Suprapubic skin (tissue), 4 donors: ENCODE measurements around the gene CD68. TPM values are rescaled to one million over a fixed set of nuclear protein-coding genes. Genes with fewer than 3 reads are reported as not detected.

ENCODE experiments used
- DNase-seq, 2 donors: peaks; one replicate each; pipeline ENCODE4 v3.0.0-alpha.2; 2019; ENCODE audit warnings: low spot score in 2 of 2
- H3K27ac ChIP-seq: fragments of 200-600 bp; sonication (generic); one replicate; pipeline ENCODE4 v1.5.1; 2019
- H3K27me3 ChIP-seq: fragments of 200-600 bp; sonication (generic); one replicate; pipeline ENCODE4 v1.5.1; 2019
- H3K36me3 ChIP-seq: fragments of 200-600 bp; sonication (generic); one replicate; pipeline ENCODE4 v1.5.1; 2019
- H3K4me1 ChIP-seq: fragments of 200-600 bp; sonication (generic); one replicate; pipeline ENCODE4 v1.5.1; 2019
- H3K4me3 ChIP-seq: fragments of 200-600 bp; sonication (generic); one replicate; pipeline ENCODE4 v1.5.1; 2019; ENCODE audit warnings: mild to moderate bottlenecking
- H3K9me3 ChIP-seq: fragments of 200-600 bp; sonication (generic); one replicate; pipeline ENCODE4 v1.5.1; 2019
- CTCF ChIP-seq, 2 donors: fragments of 200-600 bp in 1 of 2; fragments of 450-650 bp in 1 of 2; sonication (generic) in 1 of 2; IDR thresholded peaks; one replicate each; pipeline ENCODE4 v1.5.1; 2016 to 2019; ENCODE audit warnings: antibody characterized with exemption in 2 of 2, mild to moderate bottlenecking in 1 of 2, moderate library complexity in 1 of 2
- EP300 ChIP-seq: sonication (generic); formaldehyde crosslinking; IDR thresholded peaks from one replicate; pipeline ENCODE4 v1.6.1; 2017; ENCODE audit warnings: antibody characterized with exemption
- POLR2A ChIP-seq, 2 donors: fragments of 450-650 bp; IDR thresholded peaks; one replicate each; pipeline ENCODE4 v1.6.1; 2017; ENCODE audit warnings: antibody characterized with exemption in 2 of 2, mild to moderate bottlenecking in 2 of 2, moderate library complexity in 2 of 2
- POLR2AphosphoS5 ChIP-seq, 3 donors: sonication (generic); formaldehyde crosslinking; IDR thresholded peaks; one replicate each; pipeline ENCODE4 v1.6.1; 2017; ENCODE audit warnings: antibody characterized with exemption in 3 of 3
- WGBS: methylation state at CpG from one replicate; pipeline ENCODE4 v1.1.5; 2018; 5-methylcytosine and 5-hydroxymethylcytosine counted together
- total RNA-seq, 4 donors: library from RNA; depleted of rRNA; stranded (reverse); fragments of >200 nt; gene quantifications; one replicate each; pipeline ENCODE4 v1.1.0, GENCODE V29; 2016

CD68 gene
- total RNA-seq, 4 donors from 2014 or later: 5.0 to 13.2 (median 9.6) TPM

- H3K4me3 ChIP-seq: no peak within 1 kb of the TSS
- peaks cover 14% of the 10 kb centered on the region for H3K4me1 ChIP-seq
- no peaks in the 10 kb centered on the region for H3K27me3 ChIP-seq
- no peak within 1 kb of the TSS for H3K27ac ChIP-seq
- no peaks in the 10 kb centered on the region for H3K36me3 ChIP-seq
- DNase-seq: no peak
- TF ChIP-seq EP300 (no peak), CTCF (IDR thresholded peaks at IDR 0.05) (no peak), POLR2AphosphoS5 (IDR thresholded peaks at IDR 0.05) (no peak), POLR2A (IDR thresholded peaks at IDR 0.05) (no peak)
- WGBS: 93% methylated on average over 8 of the region's 13 CpGs
- no peaks in the 10 kb centered on the region for H3K9me3 ChIP-seq
Measured at GRCh38 chr17:7629939-7630571, 50.6 kb downstream of the CD68 start, which contains the start of gene SHBG. SHBG (plus strand) TSS chr17:7630135; CDS start chr17:7630173, 38 bp downstream.

Other genes starting within 250 kb of the CD68 start
- gene ACAP1, start 243.1 kb upstream of the CD68 start, total RNA-seq: 10 to 100 TPM in 1 of 4 donors, 1 to 10 TPM in 2, under 1 TPM in 1; 0.70 to 12.4 (median 4.5) TPM
- 10 to 100 TPM in 3 of 4 donors, 1 to 10 TPM in 1; 9.1 to 50.1 (median 32.4) TPM for gene KCTD11, start 227.5 kb upstream of the CD68 start, total RNA-seq
- gene TMEM95, start 224.5 kb upstream of the CD68 start, total RNA-seq: under 1 TPM in 1 of 4 donors, not detected in 3; 0.44 TPM
- 10 to 100 TPM; 15.3 to 42.9 (median 20.7) TPM for gene TNK1, start 198.5 kb upstream of the CD68 start, total RNA-seq
- gene PLSCR3, start 185.1 kb upstream of the CD68 start, total RNA-seq: 10 to 100 TPM; 21.6 to 55.3 (median 40.7) TPM
- 100 to 1,000 TPM in 2 of 4 donors, 10 to 100 TPM in 2; 53.5 to 128 (median 89.6) TPM for gene TMEM256, start 175.5 kb upstream of the CD68 start, total RNA-seq
- gene NLGN2, start 171.8 kb upstream of the CD68 start, total RNA-seq: 10 to 100 TPM in 1 of 4 donors, 1 to 10 TPM in 3; 5.9 to 17.9 (median 8.1) TPM
- not detected for gene SPEM1, start 159.3 kb upstream of the CD68 start, total RNA-seq
- not detected for gene SPEM2, start 154.0 kb upstream of the CD68 start, total RNA-seq
- gene SPEM3, start 150.8 kb upstream of the CD68 start, total RNA-seq: not detected
- gene TMEM102, start 144.2 kb upstream of the CD68 start, total RNA-seq: 10 to 100 TPM; 18.7 to 24.5 (median 19.5) TPM
- 10 to 100 TPM; 10.3 to 28.5 (median 12.5) TPM for gene FGF11, start 140.1 kb upstream of the CD68 start, total RNA-seq
- gene CHRNB1, start 134.6 kb upstream of the CD68 start, total RNA-seq: 10 to 100 TPM in 2 of 4 donors, 1 to 10 TPM in 2; 7.3 to 11.3 (median 9.7) TPM
- gene ZBTB4, start 100.0 kb upstream of the CD68 start, total RNA-seq: 10 to 100 TPM; 36.1 to 65.7 (median 45.3) TPM
- not detected for gene SLC35G6, start 98.2 kb upstream of the CD68 start, total RNA-seq
- 100 to 1,000 TPM; 104 to 194 (median 140) TPM for gene POLR2A, start 95.3 kb upstream of the CD68 start, total RNA-seq
- gene TNFSF12, start 30.6 kb upstream of the CD68 start, total RNA-seq: 10 to 100 TPM; 12.7 to 28.4 (median 18.0) TPM
- 10 to 100 TPM in 3 of 4 donors, 1 to 10 TPM in 1; 9.6 to 26.6 (median 15.5) TPM for gene TNFSF13, start 20.9 kb upstream of the CD68 start, total RNA-seq
- 10 to 100 TPM; 40.2 to 53.5 (median 51.6) TPM for gene SENP3, start 17.7 kb upstream of the CD68 start, total RNA-seq
- 100 to 1,000 TPM in 1 of 4 donors, 10 to 100 TPM in 3; 54.3 to 104 (median 86.3) TPM for gene MPDU1, start 4.2 kb downstream of the CD68 start, total RNA-seq
- 100 to 1,000 TPM in 2 of 4 donors, 10 to 100 TPM in 2; 68.0 to 140 (median 102) TPM for gene SOX15, start 10.5 kb downstream of the CD68 start, total RNA-seq
- 10 to 100 TPM; 21.0 to 25.6 (median 22.5) TPM for gene FXR2, start 35.3 kb downstream of the CD68 start, total RNA-seq
- gene SAT2, start 48.2 kb downstream of the CD68 start, total RNA-seq: 10 to 100 TPM; 28.7 to 58.8 (median 39.9) TPM
- gene SHBG, start 50.5 kb downstream of the CD68 start, total RNA-seq: not detected
- 1 to 10 TPM in 1 of 4 donors, under 1 TPM in 3; 0.49 to 4.2 (median 0.74) TPM for gene ATP1B2, start 71.3 kb downstream of the CD68 start, total RNA-seq
- 10 to 100 TPM; 37.2 to 77.2 (median 65.2) TPM for gene TP53, start 107.9 kb downstream of the CD68 start, total RNA-seq
- 1 to 10 TPM; 3.9 to 7.6 (median 5.5) TPM for gene WRAP53, start 108.8 kb downstream of the CD68 start, total RNA-seq
- 1 to 10 TPM; 6.2 to 9.2 (median 9.0) TPM for gene EFNB3, start 125.6 kb downstream of the CD68 start, total RNA-seq
- under 1 TPM in 2 of 4 donors, not detected in 2; 0.08 to 0.19 TPM for gene DNAH2, start 138.1 kb downstream of the CD68 start, total RNA-seq